ENCODE results near the gene KCNAB1. TPM values are rescaled to one million over a fixed set of nuclear protein-coding genes. Genes with fewer than 3 reads are reported as not detected.

KCNAB1 gene
- total and polyA plus RNA-seq, 10 of the 15 experiments (the other 5 are each of a cell fraction or from before 2014, with no cell fraction given): 0.11 to 0.69 (median 0.43) TPM; not detected in 6

GRCh38 chr3:156366559-156366958 lies 246.2 kb downstream of the KCNAB1 start:
- Histone ChIP-seq H4K20me1 (ENCODE audit: control insufficient read depth, insufficient read depth) (no peaks in the 10 kb centered on the region), H3K4me3 (no peak overlapping the region), H3K27me3 (replicated peaks in 1 of 2; ENCODE audit: control insufficient read depth in 2 of 2, insufficient read depth in 2 of 2, low read length in 1 of 2) (peaks cover 0 to 3% of the 10 kb centered on the region in 2 experiments; a peak in 2 of 4 replicates), H3K36me3 (ENCODE audit: control insufficient read depth in 2 of 2, insufficient read depth in 2 of 2, low read length in 1 of 2) (no peaks in the 10 kb centered on the region), H3K9me3 (replicated peaks; ENCODE audit: control insufficient read depth, insufficient read depth, low read length) (no peaks in the 10 kb centered on the region), H3K4me2 (ENCODE audit: control insufficient read depth, insufficient read depth) (no peak overlapping the region), H3K9ac (ENCODE audit: control insufficient read depth, insufficient read depth, low read length) (no peak overlapping the region), H3K4me1 (ENCODE audit: control insufficient read depth, insufficient read depth, low read length) (no peaks in the 10 kb centered on the region), H3K27ac (ENCODE audit: control insufficient read depth, insufficient read depth) (no peak overlapping the region), H2AFZ (ENCODE audit: control insufficient read depth, low read depth, low read length) (no peak overlapping the region), H3K79me2 (ENCODE audit: control insufficient read depth, insufficient read depth, low read length) (no peaks in the 10 kb centered on the region)
- POLR2A ChIA-PET: interaction anchor here (0.5 kb wide), 1 partner anchor 94 kb away, joined by 4 read pairs; no protein-coding TSS in a partner anchor
- no TSS peak for BruUV-seq (replicated peaks)
- CTCF ChIA-PET: no interaction called here
- 14% methylated on average over 3 of the region's 3 CpGs for WGBS (ENCODE audit: insufficient coverage, insufficient replicate concordance, low lambda C conversion rate, missing lambda C conversion rate)
- TF ChIP-seq MEF2B (IDR thresholded peaks at IDR 0.05; ENCODE audit: partially characterized antibody, poor library complexity, severe bottlenecking) (no peak), POLR2AphosphoS2 (IDR thresholded peaks at IDR 0.05; ENCODE audit: low read depth, low read length) (no peak), PAX8 (IDR thresholded peaks at IDR 0.05) (no peak), CREB1 (IDR thresholded peaks at IDR 0.05; ENCODE audit: low read depth) (no peak), MTA3 (IDR thresholded peaks at IDR 0.05; ENCODE audit: borderline replicate concordance, low read length) (no peak), NRF1 (conservative IDR thresholded peaks at IDR 0.05; ENCODE audit: low read depth, low read length) (no peak), SUZ12 (IDR thresholded peaks at IDR 0.05; ENCODE audit: unreplicated experiment) (no peak), SREBF2 (IDR thresholded peaks at IDR 0.05; ENCODE audit: low read length) (no peak), IKZF2 (IDR thresholded peaks at IDR 0.05) (no peak), MTA2 (IDR thresholded peaks at IDR 0.05; ENCODE audit: low read depth) (no peak)
- TF ChIP-seq, protein P1, sequence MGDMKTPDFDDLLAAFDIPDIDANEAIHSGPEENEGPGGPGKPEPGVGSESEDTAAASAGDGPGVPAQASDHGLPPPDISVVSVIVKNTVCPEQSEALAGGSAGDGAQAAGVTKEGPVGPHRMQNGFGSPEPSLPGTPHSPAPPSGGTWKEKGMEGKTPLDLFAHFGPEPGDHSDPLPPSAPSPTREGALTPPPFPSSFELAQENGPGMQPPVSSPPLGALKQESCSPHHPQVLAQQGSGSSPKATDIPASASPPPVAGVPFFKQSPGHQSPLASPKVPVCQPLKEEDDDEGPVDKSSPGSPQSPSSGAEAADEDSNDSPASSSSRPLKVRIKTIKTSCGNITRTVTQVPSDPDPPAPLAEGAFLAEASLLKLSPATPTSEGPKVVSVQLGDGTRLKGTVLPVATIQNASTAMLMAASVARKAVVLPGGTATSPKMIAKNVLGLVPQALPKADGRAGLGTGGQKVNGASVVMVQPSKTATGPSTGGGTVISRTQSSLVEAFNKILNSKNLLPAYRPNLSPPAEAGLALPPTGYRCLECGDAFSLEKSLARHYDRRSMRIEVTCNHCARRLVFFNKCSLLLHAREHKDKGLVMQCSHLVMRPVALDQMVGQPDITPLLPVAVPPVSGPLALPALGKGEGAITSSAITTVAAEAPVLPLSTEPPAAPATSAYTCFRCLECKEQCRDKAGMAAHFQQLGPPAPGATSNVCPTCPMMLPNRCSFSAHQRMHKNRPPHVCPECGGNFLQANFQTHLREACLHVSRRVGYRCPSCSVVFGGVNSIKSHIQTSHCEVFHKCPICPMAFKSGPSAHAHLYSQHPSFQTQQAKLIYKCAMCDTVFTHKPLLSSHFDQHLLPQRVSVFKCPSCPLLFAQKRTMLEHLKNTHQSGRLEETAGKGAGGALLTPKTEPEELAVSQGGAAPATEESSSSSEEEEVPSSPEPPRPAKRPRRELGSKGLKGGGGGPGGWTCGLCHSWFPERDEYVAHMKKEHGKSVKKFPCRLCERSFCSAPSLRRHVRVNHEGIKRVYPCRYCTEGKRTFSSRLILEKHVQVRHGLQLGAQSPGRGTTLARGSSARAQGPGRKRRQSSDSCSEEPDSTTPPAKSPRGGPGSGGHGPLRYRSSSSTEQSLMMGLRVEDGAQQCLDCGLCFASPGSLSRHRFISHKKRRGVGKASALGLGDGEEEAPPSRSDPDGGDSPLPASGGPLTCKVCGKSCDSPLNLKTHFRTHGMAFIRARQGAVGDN (IDR thresholded peaks at IDR 0.05): no peak
- in situ Hi-C loops (cut with MboI) (no loop called here), intact Hi-C loops (cut with micrococcal nuclease; ENCODE audit: unreplicated experiment) (no loop called here)
- RAD21 ChIA-PET (ENCODE audit: unreplicated experiment): no interaction called here
- no peak for DNase-seq (ENCODE audit: low read depth, low spot score)
- no peak for ATAC-seq
- SMC1A ChIA-PET (ENCODE audit: uncharacterized antibody, unreplicated experiment): no interaction called here
- FAIRE-seq: no peak
